ENCODE results near the gene LRRC8E. TPM values are rescaled to one million over a fixed set of nuclear protein-coding genes. Genes with fewer than 3 reads are reported as not detected.
"Not testable (repeated sequence)": the region's sequence is repeated elsewhere in the genome, so short reads cannot be mapped to it uniquely, and the experiment has no call there.

Gene LRRC8E
- total RNA-seq, 1 donor from 2014 or later: not detected

DNA sequence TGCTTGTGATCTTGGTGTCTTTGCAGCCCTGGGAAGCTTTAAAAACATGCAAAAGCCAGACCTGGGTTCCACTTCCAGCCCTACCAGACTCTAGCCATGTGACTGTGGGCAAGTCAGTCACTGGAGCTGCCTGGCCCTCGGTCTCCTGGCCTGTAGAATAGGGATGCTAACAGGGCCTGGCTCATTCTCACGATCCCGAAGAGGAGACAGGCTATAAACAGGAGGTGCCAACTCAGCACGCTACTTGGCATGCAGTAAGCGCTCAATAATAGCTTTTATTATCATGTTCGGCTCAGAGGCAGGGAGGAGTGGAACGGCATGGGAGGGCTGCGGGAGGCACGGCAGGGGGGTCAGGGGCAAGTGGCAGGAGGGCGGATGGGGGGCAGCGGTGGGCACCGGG lies 35.9 kb downstream of the LRRC8E start:
- H3K27ac Mint-ChIP-seq: peak overlapping the region; percentile 13
- no peaks in the 10 kb centered on the region for H3K9me3 Mint-ChIP-seq
- H3K4me1 Mint-ChIP-seq: peaks cover 31% of the 10 kb centered on the region
- peaks cover 8% of the 10 kb centered on the region for H3K27me3 Mint-ChIP-seq
- no peak for DNase-seq
- peaks cover 20% of the 10 kb centered on the region for H3K36me3 Mint-ChIP-seq (ENCODE audit: low read depth)
- H3K4me3 Mint-ChIP-seq: peak overlapping the region; percentile 66
- intact Hi-C loops (cut with micrococcal nuclease): no loop called here

DNA sequence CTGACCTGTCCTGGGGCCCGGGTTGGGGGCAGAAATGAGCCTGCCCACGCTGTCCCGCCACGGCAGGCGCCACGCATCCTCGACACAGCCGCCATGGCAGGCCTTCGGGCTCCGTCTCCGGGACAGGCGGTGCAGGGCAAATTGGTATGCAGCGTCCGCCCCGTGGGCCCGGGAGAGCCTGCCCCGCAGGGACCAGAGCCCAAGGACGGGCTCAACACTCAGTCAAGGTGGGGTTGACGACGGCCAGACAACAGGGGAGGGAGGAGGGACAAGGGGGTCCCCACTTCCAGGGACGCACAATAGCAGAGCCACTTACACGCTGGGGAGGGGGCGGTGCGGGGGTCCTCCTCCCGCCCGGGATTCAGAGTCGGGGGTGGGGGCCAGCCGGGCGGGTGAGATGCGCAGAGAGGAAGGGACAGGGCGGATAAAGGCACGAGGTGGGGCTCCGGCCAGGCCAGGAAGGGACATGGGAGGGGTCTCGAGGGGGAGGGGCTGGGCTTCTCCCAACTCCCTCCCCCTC lies 36.4 kb downstream of the LRRC8E start:
- Mint-ChIP-seq H3K27ac (no peak overlapping the region), H3K4me3 (peak overlapping the region; percentile 40), H3K4me1 (peaks cover 29% of the 10 kb centered on the region), H3K36me3 (ENCODE audit: low read depth) (peaks cover 20% of the 10 kb centered on the region), H3K27me3 (peaks cover 5% of the 10 kb centered on the region), H3K9me3 (no peaks in the 10 kb centered on the region)
- DNase-seq: no peak
- intact Hi-C loops (cut with micrococcal nuclease): loop anchor here (1.0 kb wide), 1 partner anchor 19 kb away; the partner anchor contains the start of gene TIMM44

DNA sequence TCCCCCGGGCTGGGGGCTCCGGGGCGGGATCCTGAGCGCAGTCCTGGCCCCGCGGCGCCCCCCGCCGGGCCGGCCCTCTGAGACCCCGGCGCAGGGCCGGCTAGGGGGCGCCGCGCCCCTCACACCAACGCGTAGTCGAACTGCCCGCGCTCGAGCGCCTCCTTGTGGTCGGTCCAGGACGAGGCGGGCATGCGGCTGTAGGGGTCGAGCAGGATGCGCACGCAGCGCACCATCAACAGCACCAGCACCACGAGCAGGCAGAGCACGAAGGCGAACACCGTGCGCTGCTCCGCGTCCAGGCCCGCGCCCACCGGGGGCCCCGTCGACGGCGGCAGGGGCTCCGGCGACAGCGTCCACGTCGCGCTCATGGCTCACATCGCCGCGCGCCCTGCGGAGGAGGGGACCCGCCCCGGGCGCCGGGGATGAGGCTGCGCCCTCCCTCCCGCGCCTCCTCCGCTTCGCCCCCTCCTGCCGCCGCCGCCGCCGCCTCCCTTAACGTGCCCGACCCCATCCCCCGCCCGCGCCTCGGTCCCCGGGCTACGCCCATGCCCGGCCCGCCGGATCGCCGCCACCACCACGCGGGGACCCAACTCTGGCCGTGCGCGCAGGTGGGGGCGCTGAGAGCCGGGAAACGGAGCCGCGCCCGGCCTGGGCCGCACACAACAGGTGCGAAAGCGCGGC lies 37.0 kb downstream of the LRRC8E start:
- peaks cover 2% of the 10 kb centered on the region for H3K27me3 Mint-ChIP-seq
- H3K9me3 Mint-ChIP-seq: no peaks in the 10 kb centered on the region
- intact Hi-C loops (cut with micrococcal nuclease): loop anchor here (1.0 kb wide), 1 partner anchor 18 kb away; the partner anchor contains the start of gene TIMM44

DNA sequence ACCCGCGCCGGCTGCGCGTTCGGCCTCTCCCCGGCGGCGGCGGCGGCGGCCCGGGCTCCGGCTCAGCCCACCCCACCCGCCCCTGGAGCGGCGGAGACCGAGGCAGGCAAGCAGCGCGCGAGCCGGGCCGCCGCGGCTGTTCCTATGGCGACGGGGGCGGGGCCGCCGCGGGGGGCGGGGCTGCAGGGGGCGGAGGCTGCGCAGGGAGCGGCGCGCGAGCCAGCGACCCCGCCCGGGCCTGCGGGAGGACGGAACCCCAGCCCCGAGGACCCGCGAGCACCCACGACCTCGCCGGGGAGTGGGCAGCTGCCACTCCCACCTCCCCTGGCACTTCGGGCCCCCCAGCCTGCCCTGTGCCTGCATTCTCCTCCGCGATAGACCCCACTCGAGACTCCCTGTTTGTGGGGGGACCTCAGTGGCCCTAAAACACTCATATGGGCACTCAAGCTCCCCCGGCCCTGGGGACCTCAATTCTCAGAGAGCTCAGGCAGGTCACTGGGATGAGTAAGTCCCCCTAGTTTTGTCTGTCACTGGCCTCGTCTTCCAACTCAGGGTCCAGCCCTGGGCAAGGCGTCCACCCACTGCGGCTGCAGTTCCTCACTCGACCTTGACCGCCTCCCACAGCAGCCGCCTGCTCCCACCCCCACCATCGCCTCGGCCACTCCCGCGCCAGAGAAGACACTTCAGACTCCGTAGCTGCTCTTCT lies 37.9 kb downstream of the LRRC8E start, which contains the start of gene CTXN1:
CTXN1 (minus strand) TSS at position 115 of the 706 bp plus-strand sequence. CDS start 597 bp downstream, outside the sequence.
- Mint-ChIP-seq H3K27ac (peak within 1 kb of the TSS; percentile 82), H3K9me3 (no peaks in the 10 kb centered on the region), H3K4me1 (peaks cover 20% of the 10 kb centered on the region), H3K36me3 (ENCODE audit: low read depth) (peaks cover 21% of the 10 kb centered on the region), H3K4me3 (peak within 1 kb of the TSS; percentile 82), H3K27me3 (no peaks in the 10 kb centered on the region)
- intact Hi-C loops (cut with micrococcal nuclease): no loop called here
- DNase-seq: peak; percentile 94

More for the DNA sequence above, 37.0 kb downstream of the LRRC8E start:
- peaks cover 25% of the 10 kb centered on the region for H3K4me1 Mint-ChIP-seq
- peak overlapping the region; percentile 82 for H3K27ac Mint-ChIP-seq
- peak overlapping the region; percentile 82 for H3K4me3 Mint-ChIP-seq
- peaks cover 20% of the 10 kb centered on the region for H3K36me3 Mint-ChIP-seq (ENCODE audit: low read depth)
- DNase-seq: peak; percentile 94

GRCh38 chr19:7926727-7927604 lies 38.7 kb downstream of the LRRC8E start:
- H3K4me3 Mint-ChIP-seq: peak overlapping the region; percentile 71
- H3K4me1 Mint-ChIP-seq: peaks cover 15% of the 10 kb centered on the region
- intact Hi-C loops (cut with micrococcal nuclease): no loop called here
- H3K9me3 Mint-ChIP-seq: no peaks in the 10 kb centered on the region
- no peak for DNase-seq
- H3K36me3 Mint-ChIP-seq (ENCODE audit: low read depth): peaks cover 24% of the 10 kb centered on the region
- peak overlapping the region; percentile 59 for H3K27ac Mint-ChIP-seq
- H3K27me3 Mint-ChIP-seq: no peaks in the 10 kb centered on the region

DNA sequence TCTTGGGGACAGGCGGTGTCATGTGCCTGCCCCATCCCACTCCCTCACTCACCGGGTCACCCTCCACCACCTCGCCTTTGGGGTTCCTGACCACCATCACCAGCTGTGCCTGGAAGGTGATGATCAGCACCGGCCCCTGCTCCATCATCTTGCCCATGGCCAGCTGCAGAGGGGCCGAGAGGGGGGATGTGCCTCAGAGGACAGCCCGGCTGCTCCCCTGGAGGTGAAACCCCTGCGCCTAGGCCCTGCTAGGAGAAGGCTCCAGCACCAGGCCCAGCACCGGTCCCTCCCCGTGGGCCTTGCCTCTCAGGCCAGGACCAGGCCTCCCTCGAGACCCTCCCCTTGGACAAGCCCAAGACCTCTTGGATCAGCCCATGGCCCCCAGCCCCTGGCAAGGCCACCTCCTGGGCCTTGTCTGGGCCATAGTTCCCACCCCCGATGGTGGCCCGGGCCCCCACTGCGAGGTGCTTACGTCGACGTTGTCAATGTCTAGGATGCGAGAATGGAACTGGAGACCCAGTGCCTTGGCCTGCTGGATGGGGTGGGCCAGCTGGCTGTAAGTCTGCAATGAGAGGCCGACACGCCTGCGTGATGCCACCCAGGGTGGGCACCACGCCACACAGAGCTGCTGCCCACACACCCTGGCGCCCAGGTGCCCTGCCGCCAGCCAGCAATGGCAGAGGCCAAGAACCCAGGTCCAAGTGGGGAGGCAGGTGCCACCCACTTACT lies 39.5 kb downstream of the LRRC8E start:
- Mint-ChIP-seq H3K4me1 (peaks cover 14% of the 10 kb centered on the region), H3K4me3 (no peak overlapping the region), H3K27ac (no peak overlapping the region), H3K36me3 (ENCODE audit: low read depth) (peaks cover 21% of the 10 kb centered on the region), H3K9me3 (no peaks in the 10 kb centered on the region), H3K27me3 (no peaks in the 10 kb centered on the region)
- peak; percentile 63 for DNase-seq
- intact Hi-C loops (cut with micrococcal nuclease): no loop called here

GRCh38 chr19:7928334-7928706 lies 40.0 kb downstream of the LRRC8E start:
- H3K4me1 Mint-ChIP-seq: peaks cover 14% of the 10 kb centered on the region
- no peak overlapping the region for H3K4me3 Mint-ChIP-seq
- no peaks in the 10 kb centered on the region for H3K9me3 Mint-ChIP-seq
- H3K27me3 Mint-ChIP-seq: no peaks in the 10 kb centered on the region
- intact Hi-C loops (cut with micrococcal nuclease): no loop called here
- peaks cover 20% of the 10 kb centered on the region for H3K36me3 Mint-ChIP-seq (ENCODE audit: low read depth)
- peak overlapping the region; percentile 40 for H3K27ac Mint-ChIP-seq
- no peak for DNase-seq

DNA sequence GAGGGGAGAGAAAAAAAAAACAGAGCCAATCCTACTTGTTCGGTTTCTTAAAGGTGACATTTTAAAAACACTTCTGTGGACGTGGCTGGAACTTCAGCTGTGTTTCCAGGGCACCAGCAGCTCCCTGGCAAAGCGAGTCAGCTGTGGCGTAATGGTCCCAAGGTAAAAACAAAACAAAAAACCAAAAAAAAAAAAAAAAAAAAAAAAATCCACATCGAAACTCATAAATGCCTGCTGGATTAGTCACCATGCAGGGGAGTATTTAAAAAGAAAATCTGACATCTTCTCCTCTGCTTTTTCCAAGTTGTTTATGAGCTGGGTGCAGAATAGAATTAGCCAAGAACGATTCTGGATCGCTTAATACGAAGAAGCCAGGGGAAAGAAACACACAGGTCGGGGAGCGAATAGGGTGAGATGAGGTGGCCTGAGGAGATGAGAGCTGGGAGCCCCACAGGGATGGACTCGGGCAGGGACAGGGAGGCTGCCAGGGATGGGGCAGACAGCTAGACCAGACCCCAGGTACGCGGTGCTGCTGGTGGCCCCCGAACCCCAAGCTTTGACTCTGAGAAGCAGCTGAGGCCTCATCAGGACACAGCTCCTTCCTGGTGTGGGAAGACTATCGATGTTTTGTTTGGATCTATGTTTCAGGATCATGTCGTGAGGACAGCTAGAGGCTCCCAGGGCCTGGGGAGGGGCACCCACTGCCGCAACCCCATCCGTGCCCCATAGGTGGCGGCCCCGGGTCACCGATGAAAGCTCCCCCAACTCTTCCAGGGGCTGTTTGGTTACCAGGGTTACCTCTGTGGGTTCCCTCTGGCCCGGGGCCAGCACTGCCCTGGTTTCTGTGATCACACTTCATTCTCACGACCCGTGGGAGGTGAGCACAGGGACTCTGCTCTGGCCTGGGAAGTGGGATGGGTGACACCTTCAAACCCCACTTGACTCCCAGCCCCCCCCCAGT lies 40.7 kb downstream of the LRRC8E start:
- H3K4me3 Mint-ChIP-seq: no peak overlapping the region
- H3K36me3 Mint-ChIP-seq (ENCODE audit: low read depth): peaks cover 23% of the 10 kb centered on the region
- H3K9me3 Mint-ChIP-seq: no peaks in the 10 kb centered on the region
- no peaks in the 10 kb centered on the region for H3K27me3 Mint-ChIP-seq
- intact Hi-C loops (cut with micrococcal nuclease): no loop called here
- peak; percentile 88 for DNase-seq
- H3K27ac Mint-ChIP-seq: peak overlapping the region; percentile 68
- peaks cover 14% of the 10 kb centered on the region for H3K4me1 Mint-ChIP-seq

DNA sequence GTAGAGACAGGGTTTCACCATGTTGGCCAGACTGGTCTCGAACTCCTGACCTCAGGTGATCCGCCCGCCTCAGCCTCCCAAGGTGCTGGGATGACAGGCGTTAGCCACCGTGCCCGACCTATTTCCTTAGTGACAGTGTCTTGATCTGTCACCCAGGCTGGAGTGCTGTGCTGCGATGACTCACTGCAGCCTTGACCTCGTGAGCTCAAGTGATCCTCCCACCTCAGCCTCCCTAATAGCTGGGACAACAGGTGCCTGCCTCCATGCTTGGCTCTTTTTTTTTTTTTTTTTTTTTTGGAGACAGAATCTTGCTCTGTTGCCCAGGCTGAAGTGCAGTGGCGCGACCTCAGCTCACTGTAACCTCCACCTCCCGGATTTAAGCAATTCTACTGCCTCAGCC lies 41.7 kb downstream of the LRRC8E start:
- H3K27ac Mint-ChIP-seq; intact Hi-C loops (cut with micrococcal nuclease); H3K9me3 Mint-ChIP-seq; H3K4me3 Mint-ChIP-seq; H3K27me3 Mint-ChIP-seq; DNase-seq: not testable (repeated sequence)
- peaks cover 11% of the 10 kb centered on the region for H3K4me1 Mint-ChIP-seq
- peaks cover 27% of the 10 kb centered on the region for H3K36me3 Mint-ChIP-seq (ENCODE audit: low read depth)

DNA sequence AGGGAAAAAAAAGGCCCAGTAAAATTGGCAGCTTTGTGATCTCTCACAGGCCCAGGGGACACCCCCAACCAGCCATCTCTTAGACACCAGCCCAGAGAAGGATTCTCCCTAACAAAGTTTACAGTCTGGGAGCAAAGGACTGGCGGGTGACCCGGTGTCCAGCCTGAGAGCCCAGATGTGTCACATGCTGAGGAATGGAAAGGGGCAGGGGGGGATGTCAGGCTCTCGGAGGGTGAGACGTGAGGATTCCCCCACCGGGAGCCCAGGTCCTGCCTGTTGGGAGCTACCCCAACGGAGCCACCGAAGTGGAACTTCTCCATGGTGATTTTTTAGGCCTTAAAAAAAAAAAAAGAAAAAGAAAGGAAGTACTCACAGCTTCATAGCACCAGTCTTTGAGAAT lies 42.5 kb downstream of the LRRC8E start:
- no peak for DNase-seq
- Mint-ChIP-seq H3K4me1 (peaks cover 10% of the 10 kb centered on the region), H3K27me3 (no peaks in the 10 kb centered on the region), H3K9me3 (no peaks in the 10 kb centered on the region), H3K27ac (no peak overlapping the region), H3K4me3 (no peak overlapping the region), H3K36me3 (ENCODE audit: low read depth) (peaks cover 32% of the 10 kb centered on the region)
- intact Hi-C loops (cut with micrococcal nuclease): no loop called here

DNA sequence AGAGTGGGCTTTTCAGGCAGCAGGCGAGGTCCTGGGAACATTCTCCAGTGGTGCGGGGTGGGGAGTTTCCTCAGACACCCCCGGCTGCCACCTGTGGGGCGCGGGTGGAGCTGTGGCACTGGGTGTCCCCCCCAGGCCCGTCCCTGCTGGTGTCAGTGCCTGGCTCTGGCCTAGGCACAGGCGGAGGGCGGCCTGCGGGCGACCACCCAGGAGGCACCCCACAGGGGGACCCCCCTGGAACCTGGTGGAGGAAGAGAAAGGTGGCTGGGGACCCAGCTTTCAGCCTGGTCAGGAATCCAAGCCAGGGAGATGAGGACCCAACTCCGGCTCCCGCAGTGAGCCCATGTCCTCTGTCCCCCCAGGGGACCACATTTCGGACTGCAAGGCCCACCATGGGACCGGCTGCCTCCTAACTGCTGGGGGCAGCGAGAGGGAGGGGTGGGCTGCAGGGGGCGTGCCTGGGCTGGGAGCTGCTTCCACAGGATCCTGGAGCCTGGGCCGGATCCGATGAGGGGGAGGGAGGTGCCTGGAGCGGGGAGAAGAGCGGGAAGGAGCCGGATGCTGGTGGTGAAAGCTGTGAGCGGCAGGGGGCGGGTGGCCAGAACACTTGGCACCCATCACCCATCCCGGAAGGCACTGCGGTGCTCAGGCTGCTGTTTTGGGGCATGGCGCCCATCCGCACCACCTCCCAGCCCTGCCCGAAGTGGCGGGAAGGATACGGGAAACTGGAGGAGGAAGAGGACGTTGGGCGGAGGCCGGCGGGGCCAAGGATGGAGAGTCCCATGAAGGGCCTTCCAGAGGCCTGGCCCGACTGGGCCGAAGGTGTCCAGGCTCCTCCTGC lies 43.1 kb downstream of the LRRC8E start:
- Mint-ChIP-seq H3K4me1 (peaks cover 9% of the 10 kb centered on the region), H3K4me3 (no peak overlapping the region), H3K27me3 (no peaks in the 10 kb centered on the region), H3K9me3 (no peaks in the 10 kb centered on the region), H3K27ac (no peak overlapping the region), H3K36me3 (ENCODE audit: low read depth) (peaks cover 33% of the 10 kb centered on the region)
- intact Hi-C loops (cut with micrococcal nuclease): no loop called here
- DNase-seq: no peak
